IMR-90 (cell line): ENCODE data around the gene MRAP. TPM values are rescaled to one million over a fixed set of nuclear protein-coding genes. Genes with fewer than 3 reads are reported as not detected.

Source experiments
- ATAC-seq: fragments of 200-7000 bp; cut with Tn5 transposase; 2 replicates; pipeline ENCODE4 v1.9.1; 2020; ENCODE audit warnings: low read depth, mild to moderate bottlenecking, moderate library complexity
- BruUV-seq: library from RNA; stranded (reverse); fragments of 400-500 nt; replicated peaks from 2 replicates; lab custom pipeline; 2021; lab: Mats Ljungman, UMichigan
- CTCF ChIA-PET: fragments of 300-600 bp; formaldehyde crosslinking; extraction: SDS; loops from one replicate; lab custom pipeline; 2021; ENCODE audit warnings: antibody characterized with exemption; lab: Yijun Ruan, JAX
- POLR2A ChIA-PET: fragments of 300-600 bp; sonication (Branson Sonifier 250); formaldehyde crosslinking; loops from one replicate; lab custom pipeline; 2022; ENCODE audit warnings: antibody characterized with exemption; ENCODE audit not compliant: unreplicated experiment; lab: Charles Lee
- DNase-seq: peaks from one replicate; pipeline ENCODE4 v3.0.0; 2013
- H2AFZ ChIP-seq: replicated peaks from 2 replicates; pipeline ENCODE3; 2013; ENCODE audit warnings: low read length, mild to moderate bottlenecking; ENCODE audit not compliant: poor library complexity
- H2AK5ac ChIP-seq: 2 replicates; pipeline ENCODE4 v1.6.1; 2013; ENCODE audit warnings: low read depth, low read length, inconsistent platforms
- H2AK9ac ChIP-seq: replicated peaks from 2 replicates; pipeline ENCODE3; 2013; ENCODE audit warnings: mild to moderate bottlenecking, low read depth, low read length, moderate library complexity; ENCODE audit not compliant: poor library complexity
- H2BK120ac ChIP-seq: 2 replicates; pipeline ENCODE4 v1.6.1; 2013; ENCODE audit warnings: low read depth, low read length, inconsistent platforms
- H2BK15ac ChIP-seq: 3 replicates; pipeline ENCODE4 v1.6.1; 2013; ENCODE audit warnings: low read depth, low read length, inconsistent platforms
- H2BK20ac ChIP-seq: 2 replicates; pipeline ENCODE4 v1.6.1; 2013; ENCODE audit warnings: low read depth, mild to moderate bottlenecking, inconsistent platforms, low read length, moderate library complexity
- H2BK5ac ChIP-seq: 2 replicates; pipeline ENCODE4 v1.6.1; 2013; ENCODE audit warnings: mild to moderate bottlenecking, low read depth, low read length, inconsistent platforms; ENCODE audit not compliant: poor library complexity, severe bottlenecking
- H3K14ac ChIP-seq: replicated peaks from 2 replicates; pipeline ENCODE4 v1.6.1; 2013; ENCODE audit warnings: low read depth, low read length, inconsistent platforms
- H3K18ac ChIP-seq: 2 replicates; pipeline ENCODE4 v1.6.1; 2013; ENCODE audit warnings: low read depth, low read length, control low read depth
- H3K23ac ChIP-seq: 2 replicates; pipeline ENCODE4 v1.6.1; 2013; ENCODE audit warnings: low read depth, low read length, inconsistent platforms
- H3K27ac ChIP-seq: 2 replicates; pipeline ENCODE4 v1.5.1; 2013; ENCODE audit warnings: mild to moderate bottlenecking, control low read depth, low read length; ENCODE audit not compliant: insufficient read depth
- H3K27me3 ChIP-seq: 2 replicates; pipeline ENCODE4 v1.6.1; 2013; ENCODE audit warnings: low read length; ENCODE audit not compliant: control insufficient read depth, insufficient read depth
- H3K36me3 ChIP-seq: 2 replicates; pipeline ENCODE4 v1.6.1; 2013; ENCODE audit warnings: low read length, mixed read lengths; ENCODE audit not compliant: control insufficient read depth, insufficient read depth
- H3K4ac ChIP-seq: 2 replicates; pipeline ENCODE4 v1.6.1; 2013; ENCODE audit warnings: low read depth, low read length, inconsistent platforms
- H3K4me1 ChIP-seq: 2 replicates; pipeline ENCODE4 v1.6.1; 2013; ENCODE audit warnings: low read length, mixed read lengths; ENCODE audit not compliant: control insufficient read depth, insufficient read depth
- H3K4me2 ChIP-seq: 2 replicates; pipeline ENCODE4 v1.6.1; 2013; ENCODE audit warnings: low read depth, mild to moderate bottlenecking, control low read depth, low read length, moderate library complexity
- H3K4me3 ChIP-seq: 2 replicates; pipeline ENCODE4 v1.5.1; 2013; ENCODE audit warnings: low read depth, mild to moderate bottlenecking, control low read depth, low read length, moderate library complexity; ENCODE audit not compliant: insufficient read depth
- H3K56ac ChIP-seq: 2 replicates; pipeline ENCODE4 v1.6.1; 2013; ENCODE audit warnings: low read length, inconsistent platforms; ENCODE audit not compliant: insufficient read depth; ENCODE audit errors: extremely low read depth
- H3K79me1 ChIP-seq, 2 experiments: 2 replicates each; pipeline ENCODE4 v1.6.1; 2013; ENCODE audit warnings: low read length in 2 of 2, inconsistent platforms in 1 of 2, low read depth in 1 of 2
- H3K9ac ChIP-seq: 2 replicates; pipeline ENCODE4 v1.6.1; 2013; ENCODE audit warnings: low read depth, low read length, control low read depth
- H3K9me1 ChIP-seq: 2 replicates; pipeline ENCODE4 v1.6.1; 2013; ENCODE audit warnings: low read length, inconsistent platforms; ENCODE audit not compliant: insufficient read depth
- H3K9me3 ChIP-seq: 2 replicates; pipeline ENCODE4 v1.6.1; 2013; ENCODE audit warnings: low read length; ENCODE audit not compliant: control insufficient read depth, insufficient read depth
- H4K20me1 ChIP-seq: 2 replicates; pipeline ENCODE4 v1.6.1; 2013; ENCODE audit warnings: low read length, inconsistent platforms; ENCODE audit not compliant: insufficient read depth
- H4K5ac ChIP-seq: 2 replicates; pipeline ENCODE4 v1.6.1; 2013; ENCODE audit warnings: mild to moderate bottlenecking, low read depth, low read length, control low read depth
- H4K8ac ChIP-seq, 2 experiments: 2 replicates each; pipeline ENCODE4 v1.6.1; 2013; ENCODE audit warnings: low read depth in 2 of 2, low read length in 2 of 2, control low read depth in 1 of 2, inconsistent platforms in 1 of 2
- H4K91ac ChIP-seq: 2 replicates; pipeline ENCODE4 v1.6.1; 2013; ENCODE audit warnings: low read depth, low read length, inconsistent platforms; ENCODE audit not compliant: insufficient read depth
- BHLHE40 ChIP-seq: fragments of 150-350 bp; IDR thresholded peaks from 2 replicates; pipeline ENCODE4 v1.6.1; 2016; ENCODE audit warnings: mild to moderate bottlenecking, low read depth, low read length
- CTCF ChIP-seq: conservative IDR thresholded peaks from 2 replicates; pipeline ENCODE4 v1.5.1; 2012; ENCODE audit warnings: mild to moderate bottlenecking, low read depth, low read length, improper control_type of control experiment
- ELK1 ChIP-seq: fragments of 150-350 bp; IDR thresholded peaks from 2 replicates; pipeline ENCODE4 v1.6.1; 2016; ENCODE audit warnings: low read depth, mild to moderate bottlenecking, low read length, moderate library complexity, borderline replicate concordance
- FOS ChIP-seq: fragments of 150-350 bp; IDR thresholded peaks from 2 replicates; pipeline ENCODE4 v1.6.1; 2016; ENCODE audit warnings: low read depth, low read length
- MAFK ChIP-seq: IDR thresholded peaks from 2 replicates; pipeline ENCODE4 v1.6.1; 2012; ENCODE audit warnings: low read depth, low read length, improper control_type of control experiment
- MXI1 ChIP-seq: IDR thresholded peaks from 2 replicates; pipeline ENCODE4 v1.6.1; 2012; ENCODE audit warnings: low read depth, mild to moderate bottlenecking, low read length, moderate library complexity, borderline replicate concordance
- NFE2L2 ChIP-seq: fragments of 150-350 bp; IDR thresholded peaks from 2 replicates; pipeline ENCODE4 v1.6.1; 2016; ENCODE audit warnings: low read depth, mild to moderate bottlenecking, low read length
- RAD21 ChIP-seq: IDR thresholded peaks from 2 replicates; pipeline ENCODE4 v1.6.1; 2012; ENCODE audit warnings: low read length, improper control_type of control experiment
- RCOR1 ChIP-seq: IDR thresholded peaks from 2 replicates; pipeline ENCODE4 v1.6.1; 2012; ENCODE audit warnings: mild to moderate bottlenecking, low read length, improper control_type of control experiment; ENCODE audit not compliant: insufficient replicate concordance
- SMC3 ChIP-seq: fragments of 150-350 bp; IDR thresholded peaks from 2 replicates; pipeline ENCODE4 v1.6.1; 2016; ENCODE audit warnings: low read depth, mild to moderate bottlenecking, antibody characterized with exemption, low read length, moderate library complexity
- WGBS, 2 experiments: methylation state at CpG; one replicate each; pipeline versions ENCODE4 v1.1.5 to v1.1.7; 2013; ENCODE audit warnings: missing lambda C conversion rate in 2 of 2; ENCODE audit not compliant: insufficient read length in 1 of 2; ENCODE audit errors: extremely low coverage in 2 of 2; 5-methylcytosine and 5-hydroxymethylcytosine counted together
- dilution Hi-C: fragments of 300-500 bp; cut with HindIII; formaldehyde crosslinking; loops from one replicate; pipeline ENCODE4 v1.14.3; 2018; ENCODE audit warnings: low sequenced_read_pairs; ENCODE audit not compliant: unreplicated experiment
- in situ Hi-C: fragments of 300-500 bp; cut with MboI; formaldehyde crosslinking; loops from 3 replicates; pipeline ENCODE4 v1.14.3; 2019; ENCODE audit warnings: low sequenced_read_pairs, inconsistent platforms, mixed read lengths
- intact Hi-C: fragments of 100-400 bp; cut with micrococcal nuclease; formaldehyde crosslinking; loops from 2 replicates; pipeline ENCODE4 v1.10.0; 2022
- polyA plus RNA-seq, 3 experiments: library from polyadenylated mRNA; depleted of rRNA; stranded (reverse); fragments of >200 nt; gene quantifications; 2 replicates each; pipeline ENCODE4 v1.2.3, GENCODE V29; 2012; ENCODE audit warnings: low replicate concordance in 1 of 3
- total RNA-seq: library from RNA; depleted of rRNA; stranded (reverse); fragments of >200 nt; gene quantifications from 2 replicates; pipeline ENCODE4 v1.2.3, GENCODE V29; 2012

MRAP gene
- total and polyA plus RNA-seq, 2 of the 4 experiments (the other 2 are of a cell fraction), result not detected

GRCh38 chr21:32270748-32271147 lies 27.9 kb upstream of the MRAP start:
- Histone ChIP-seq H3K9me1 (no peaks in the 10 kb centered on the region; the same call in 1 of the 2 replicates), H2BK15ac (no peak overlapping the region), H3K4ac (no peak overlapping the region), H2AFZ (no peak overlapping the region), H4K8ac (no peak overlapping the region), H3K14ac (no peak overlapping the region), H2BK5ac (no peak overlapping the region), H2AK5ac (no peak overlapping the region), H4K5ac (no peak overlapping the region), H3K27me3 (no peaks in the 10 kb centered on the region), H2BK120ac (no peak overlapping the region), H3K79me1 (peaks cover 5 to 7% of the 10 kb centered on the region in 2 experiments; a peak in 3 of 4 replicates), H3K4me2 (no peak overlapping the region), H3K23ac (no peak overlapping the region), H2AK9ac (no peak overlapping the region), H3K56ac (no peak overlapping the region), H3K36me3 (peaks cover 12% of the 10 kb centered on the region), H3K27ac (no peak overlapping the region), H3K9me3 (no peaks in the 10 kb centered on the region), H3K4me3 (no peak overlapping the region), H3K9ac (no peak overlapping the region), H3K4me1 (no peaks in the 10 kb centered on the region), H4K20me1 (no peaks in the 10 kb centered on the region), H2BK20ac (no peak overlapping the region), H3K18ac (no peak overlapping the region), H4K91ac (no peak overlapping the region)
- DNase-seq, result no peak
- no peak for TF ChIP-seq RAD21
- TF ChIP-seq BHLHE40, result no peak
- no peak for TF ChIP-seq NFE2L2
- TF ChIP-seq RCOR1, result no peak
- no peak for TF ChIP-seq CTCF
- no peak for TF ChIP-seq MAFK
- no peak for TF ChIP-seq ELK1
- no peak for TF ChIP-seq SMC3
- no peak for TF ChIP-seq FOS
- no peak for TF ChIP-seq MXI1
- in situ Hi-C loops, result no loop called here
- intact Hi-C loops, result no loop called here
- ChIA-PET CTCF (interaction anchor here (1.5 kb wide), 1 partner anchor 396 kb away, joined by 3 read pairs; no protein-coding TSS in a partner anchor), POLR2A (no interaction called here)
- 100% methylated on average over 2 of the region's 4 CpGs; no CpG with 5 or more reads in 1 of the 2 experiments for WGBS, 2 experiments
- dilution Hi-C loops, result no loop called here
- ATAC-seq, result no peak
- no TSS peak for BruUV-seq
